ELR (cell line): ENCODE data around the gene KRT25.

Experiments used
- DNase-seq: peaks from one replicate; pipeline ENCODE4 v3.0.0-alpha.2; 2015; ENCODE audit warnings: low read depth

The KRT25 gene, protein sequence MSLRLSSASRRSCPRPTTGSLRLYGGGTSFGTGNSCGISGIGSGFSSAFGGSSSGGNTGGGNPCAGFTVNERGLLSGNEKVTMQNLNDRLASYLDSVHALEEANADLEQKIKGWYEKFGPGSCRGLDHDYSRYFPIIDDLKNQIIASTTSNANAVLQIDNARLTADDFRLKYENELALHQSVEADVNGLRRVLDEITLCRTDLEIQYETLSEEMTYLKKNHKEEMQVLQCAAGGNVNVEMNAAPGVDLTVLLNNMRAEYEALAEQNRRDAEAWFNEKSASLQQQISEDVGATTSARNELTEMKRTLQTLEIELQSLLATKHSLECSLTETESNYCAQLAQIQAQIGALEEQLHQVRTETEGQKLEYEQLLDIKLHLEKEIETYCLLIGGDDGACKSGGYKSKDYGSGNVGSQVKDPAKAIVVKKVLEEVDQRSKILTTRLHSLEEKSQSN

DNA sequence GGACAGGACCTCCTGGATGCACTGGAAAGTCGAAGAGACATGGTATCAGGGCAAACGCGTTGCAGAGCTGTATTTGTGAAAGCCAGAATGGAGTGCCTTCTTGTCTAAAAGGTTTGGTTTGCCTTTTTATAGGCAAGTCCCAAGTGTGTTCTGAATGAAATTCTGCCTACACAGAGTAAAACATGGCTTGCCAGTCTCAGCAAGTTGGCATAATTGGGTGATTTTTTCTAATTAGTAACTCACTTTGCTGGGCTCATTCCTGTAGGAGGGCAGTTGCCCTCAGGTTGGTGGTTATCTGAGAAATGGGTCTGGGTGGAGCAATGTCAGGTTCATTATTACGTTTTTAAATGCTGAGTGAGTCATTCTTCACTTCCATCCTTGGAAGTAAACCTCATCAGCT is at the start of gene KRT25:
Gene KRT25 (minus strand): TSS at position 101 of the 400 bp plus-strand sequence. CDS start 60 bp downstream, at position 41.
- no peak for DNase-seq

DNA sequence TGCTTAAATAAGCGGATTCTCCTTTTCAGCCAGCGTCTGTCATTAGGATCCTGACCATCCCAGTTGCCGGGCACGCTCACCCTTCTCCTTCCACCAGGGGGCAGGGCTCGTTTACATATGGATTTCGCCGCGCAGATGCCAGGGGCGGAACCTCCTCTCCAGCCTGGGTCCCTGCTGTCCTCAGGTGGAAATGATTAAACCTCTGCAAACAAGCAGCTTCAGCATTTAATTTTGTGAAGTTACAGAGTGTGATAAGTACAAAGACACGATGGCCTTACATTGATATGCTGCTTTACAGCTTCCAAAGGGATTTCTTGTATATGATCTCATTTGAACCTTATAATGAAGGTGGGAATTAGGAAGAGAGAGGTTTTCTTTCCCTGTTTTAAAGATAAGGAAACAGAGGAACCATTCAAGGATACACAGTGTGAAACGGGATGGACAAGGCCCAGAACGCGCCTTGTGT is 48.5 kb upstream of the KRT25 start:
- peak; percentile 83 for DNase-seq

DNA sequence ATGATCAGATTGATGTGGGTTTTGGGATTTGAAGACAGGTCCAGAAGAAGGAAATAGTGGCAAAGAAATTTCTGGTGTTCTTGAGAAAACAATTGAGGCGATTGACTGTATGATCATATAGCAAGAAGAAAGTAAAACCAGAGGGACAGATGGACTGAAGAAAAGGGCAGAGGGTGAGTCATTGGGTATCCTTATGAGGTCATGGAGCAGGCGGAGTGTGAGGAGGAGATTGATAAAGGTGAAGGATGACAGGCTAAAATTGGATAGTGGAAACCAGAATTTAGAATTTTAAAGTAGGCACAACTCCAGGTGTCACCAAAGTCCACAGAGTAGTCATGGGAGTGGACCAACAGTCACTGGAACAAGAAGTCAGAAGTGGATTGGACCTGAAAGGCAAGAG is 46.0 kb upstream of the KRT25 start:
- DNase-seq, result no peak

DNA sequence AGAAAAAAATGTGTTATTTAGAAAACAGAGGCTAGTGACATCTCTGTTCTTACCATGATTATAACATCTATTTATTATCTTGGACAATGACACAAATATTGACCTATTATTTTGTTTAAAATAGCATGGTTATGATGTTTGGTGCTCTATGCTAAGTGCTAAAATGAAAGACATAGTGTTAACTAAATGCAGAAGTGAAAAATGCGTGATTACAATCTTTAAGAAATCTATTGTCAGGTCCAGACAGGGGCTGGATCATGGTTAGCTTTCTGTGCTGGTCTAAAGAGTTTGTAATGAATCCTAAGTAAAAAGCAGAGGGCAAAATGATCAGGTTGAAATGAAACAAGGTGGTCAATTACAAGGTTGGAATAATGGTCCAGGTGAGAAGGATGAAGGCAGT is 45.2 kb upstream of the KRT25 start:
- DNase-seq, result no peak

DNA sequence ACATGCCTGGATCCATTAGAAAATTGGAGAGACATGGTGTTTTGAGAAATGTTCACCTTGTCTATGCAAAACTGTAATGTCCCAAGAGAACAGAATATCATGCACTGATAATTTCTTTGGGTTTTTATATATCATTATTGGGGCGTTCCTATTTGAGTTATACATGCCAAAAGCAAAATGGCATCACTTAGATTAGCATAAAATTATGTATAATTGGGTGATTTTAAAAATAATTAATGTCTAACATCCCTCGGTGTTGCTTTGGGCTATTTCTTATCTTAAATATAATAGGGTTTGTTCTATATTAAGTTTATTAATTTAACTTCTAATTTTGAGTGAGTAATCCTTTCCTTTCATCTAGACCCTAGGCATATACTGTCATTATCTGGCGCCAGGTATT is 44.7 kb upstream of the KRT25 start, which contains the start of gene KRT28:
Gene KRT28 (minus strand): TSS at position 101 of the 400 bp plus-strand sequence. CDS start 66 bp downstream, at position 35.
- DNase-seq, result no peak

DNA sequence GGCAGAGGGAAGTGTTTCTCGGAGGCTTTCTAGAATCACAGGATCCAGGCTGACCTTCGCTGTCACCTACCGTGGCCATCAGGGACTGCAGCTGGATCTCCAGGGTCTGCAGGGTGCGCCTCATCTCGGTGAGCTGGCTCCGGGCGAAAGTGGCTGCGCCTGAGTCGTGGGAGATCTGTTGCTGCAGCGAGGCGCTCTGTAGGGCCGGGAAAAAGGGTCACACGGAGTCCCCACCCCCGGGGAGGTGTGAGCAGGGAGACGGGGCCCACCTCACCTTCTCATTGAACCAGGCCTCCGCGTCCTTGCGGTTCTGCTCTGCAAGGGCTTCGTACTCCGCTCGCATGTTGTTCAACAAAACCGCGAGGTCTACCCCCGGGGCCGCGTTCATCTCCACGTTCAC is 41.7 kb upstream of the KRT25 start:
- no peak for DNase-seq

DNA sequence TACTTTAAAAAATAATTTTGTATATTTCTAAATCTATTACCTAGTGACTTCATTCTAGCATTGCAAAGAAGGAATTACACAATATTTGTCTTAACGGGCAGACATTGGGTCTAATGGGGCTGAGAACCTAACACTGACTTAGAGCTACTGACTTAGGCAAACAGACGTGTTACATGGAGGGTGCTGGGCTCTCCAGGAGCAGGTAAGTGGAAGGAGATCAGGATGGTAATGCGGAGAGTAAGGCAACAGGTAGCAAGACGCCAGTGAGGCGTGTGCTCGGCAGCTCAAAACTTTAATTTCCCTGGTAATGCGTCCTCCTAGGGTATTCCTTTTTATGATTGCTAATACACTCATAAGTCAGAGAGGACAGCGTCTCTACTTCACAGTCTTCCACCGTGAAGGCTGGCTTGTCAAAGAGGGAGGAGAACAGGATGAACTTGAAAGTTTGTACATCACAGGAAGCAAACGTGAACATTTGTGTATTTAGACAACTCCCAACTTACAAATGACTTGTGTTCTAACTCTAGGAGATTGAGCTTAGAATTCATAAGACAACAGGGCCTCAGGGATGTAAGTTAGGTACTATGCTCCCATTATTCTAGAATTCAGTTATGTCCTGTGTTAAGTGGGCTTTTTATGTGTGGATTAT is 40.0 kb upstream of the KRT25 start:
- no peak for DNase-seq

DNA sequence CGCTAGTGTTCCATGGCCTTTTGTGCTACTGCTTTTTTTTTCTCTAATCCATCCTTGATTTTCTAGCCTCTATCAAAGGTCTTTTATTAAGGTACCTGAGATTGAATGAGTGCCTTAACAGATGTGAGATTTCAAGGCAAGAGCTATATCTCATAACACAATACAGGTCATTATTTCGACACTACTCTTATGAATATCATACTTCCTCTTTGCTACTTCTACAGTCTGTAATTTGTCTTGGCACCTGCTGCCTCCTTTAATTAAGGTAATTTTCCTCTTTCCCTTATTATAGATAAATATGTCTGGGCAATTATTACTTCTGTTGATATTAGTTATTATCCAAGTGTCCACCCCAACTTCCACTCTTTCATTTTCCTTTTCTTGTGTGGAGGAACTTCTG is 39.3 kb upstream of the KRT25 start:
- DNase-seq, result no peak

DNA sequence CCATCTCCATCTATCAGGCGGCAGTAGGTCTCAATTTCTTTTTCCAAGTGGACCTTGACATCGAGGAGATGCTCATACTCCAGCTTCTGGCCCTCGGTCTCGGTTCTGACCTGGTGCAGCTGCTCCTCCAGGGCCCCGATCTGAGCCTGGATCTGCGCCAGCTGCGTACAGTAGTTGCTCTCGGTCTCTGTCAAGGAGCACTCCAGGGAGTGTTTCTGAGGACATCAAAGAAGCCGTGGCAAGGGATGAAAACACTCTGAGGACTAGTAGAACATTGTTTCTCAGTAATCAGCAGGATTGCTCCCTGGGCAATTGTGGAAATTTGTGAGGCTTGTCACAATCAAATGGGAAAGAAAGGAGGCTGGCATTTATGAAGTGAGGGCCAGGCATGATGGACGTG is 38.7 kb upstream of the KRT25 start:
- no peak for DNase-seq

DNA sequence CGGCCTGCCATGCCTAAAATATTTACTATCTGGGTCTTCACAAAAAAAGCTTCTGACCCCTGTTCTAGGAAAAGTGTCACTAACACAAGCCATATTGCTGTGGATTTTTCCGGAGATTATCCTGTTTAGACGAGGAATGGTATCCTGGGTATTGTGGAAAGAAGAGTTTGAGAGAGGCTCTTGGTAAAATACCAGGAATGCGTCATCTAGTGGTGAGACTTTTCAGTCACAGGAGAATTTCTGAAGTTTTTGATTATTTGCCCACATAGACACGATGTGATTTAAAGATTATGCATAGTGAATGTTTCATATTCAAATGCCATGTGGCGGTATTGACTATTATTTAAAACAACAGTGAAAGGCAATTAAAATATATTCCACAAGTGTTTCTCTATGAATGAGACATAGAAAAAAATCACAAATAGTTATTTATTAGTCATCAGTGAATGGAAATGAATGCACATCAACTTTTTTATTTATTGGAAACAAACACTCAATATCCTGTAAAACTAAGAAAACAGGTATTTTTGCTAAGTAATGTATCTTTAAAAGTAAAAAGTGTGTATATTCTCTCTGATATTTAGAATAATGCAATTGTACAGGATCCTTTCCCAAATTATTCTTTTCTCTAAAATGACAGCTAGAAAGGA is 36.8 kb upstream of the KRT25 start:
- peak; percentile 68 for DNase-seq

DNA sequence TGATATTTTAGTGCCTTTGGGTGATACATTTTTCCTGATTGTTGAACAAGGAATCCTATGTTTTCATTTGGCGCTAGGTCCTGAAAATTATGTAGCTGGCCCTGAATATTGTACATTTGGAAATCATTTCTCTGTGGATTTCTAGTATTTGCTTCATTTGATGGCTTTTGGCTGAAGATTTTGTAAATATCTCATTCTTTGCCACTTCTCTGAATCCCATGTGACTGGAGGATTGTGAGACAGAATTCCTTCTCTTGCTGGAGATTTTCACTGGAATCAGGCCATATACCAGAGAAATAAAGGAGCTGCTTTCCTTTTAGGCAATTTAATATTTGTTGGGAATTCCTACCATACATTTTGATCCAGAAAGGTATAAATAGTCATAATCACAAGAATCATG is 36.0 kb upstream of the KRT25 start:
- no peak for DNase-seq

DNA sequence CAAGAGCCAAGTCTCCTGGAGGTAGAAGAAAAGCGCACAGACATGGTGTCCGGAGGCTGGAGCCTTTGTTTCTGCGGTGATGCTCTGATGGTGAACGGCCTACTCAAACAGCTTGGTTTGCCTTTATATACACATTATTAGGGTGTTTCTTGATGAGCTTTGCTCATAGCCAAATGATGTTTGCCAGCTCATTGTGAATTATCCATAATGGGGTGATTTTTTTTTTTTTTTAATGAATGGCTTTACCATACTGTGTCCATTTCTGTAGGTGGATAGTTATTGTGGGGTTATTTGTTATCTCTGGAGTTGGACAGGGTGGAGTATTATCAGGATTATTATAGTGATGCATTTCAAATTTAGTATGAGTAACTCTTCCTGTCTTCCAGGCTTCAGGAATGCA is 27.3 kb upstream of the KRT25 start, which contains the start of gene KRT27:
Gene KRT27 (minus strand): TSS at position 101 of the 400 bp plus-strand sequence. CDS start 57 bp downstream, at position 44.
- no peak for DNase-seq

DNA sequence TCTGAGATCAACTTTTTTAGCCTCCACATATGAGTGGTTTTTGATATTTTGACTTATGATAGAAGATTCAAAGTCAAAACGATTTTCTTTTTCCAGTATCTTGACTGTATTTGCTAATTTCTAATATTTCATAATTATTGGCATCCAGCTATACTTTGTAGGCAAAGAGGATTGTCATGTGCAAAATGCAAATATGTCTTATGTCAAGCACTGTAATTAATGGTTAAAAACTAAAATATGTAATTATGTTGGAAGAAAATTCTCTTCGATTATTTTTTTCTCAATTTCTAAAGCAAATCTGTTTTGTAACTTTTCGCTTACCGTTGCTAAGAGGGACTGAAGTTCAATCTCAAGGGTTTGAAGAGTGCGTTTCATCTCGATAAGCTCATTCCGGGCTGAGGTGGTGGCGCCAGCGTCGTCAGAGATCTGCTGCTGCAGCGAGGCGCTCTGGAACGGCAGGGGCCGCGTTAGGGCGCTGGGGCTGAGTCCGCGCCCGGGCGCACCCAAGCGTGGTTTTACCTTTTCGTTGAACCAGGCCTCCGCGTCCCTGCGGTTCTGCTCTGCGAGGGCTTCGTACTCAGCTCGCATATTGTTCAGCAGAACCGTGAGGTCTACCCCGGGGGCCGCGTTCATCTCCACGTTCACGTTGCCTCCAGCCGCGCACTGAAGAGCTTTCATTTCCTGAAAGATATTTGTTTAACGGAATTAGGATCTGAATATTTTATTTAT is 24.2 kb upstream of the KRT25 start:
- DNase-seq, result no peak

DNA sequence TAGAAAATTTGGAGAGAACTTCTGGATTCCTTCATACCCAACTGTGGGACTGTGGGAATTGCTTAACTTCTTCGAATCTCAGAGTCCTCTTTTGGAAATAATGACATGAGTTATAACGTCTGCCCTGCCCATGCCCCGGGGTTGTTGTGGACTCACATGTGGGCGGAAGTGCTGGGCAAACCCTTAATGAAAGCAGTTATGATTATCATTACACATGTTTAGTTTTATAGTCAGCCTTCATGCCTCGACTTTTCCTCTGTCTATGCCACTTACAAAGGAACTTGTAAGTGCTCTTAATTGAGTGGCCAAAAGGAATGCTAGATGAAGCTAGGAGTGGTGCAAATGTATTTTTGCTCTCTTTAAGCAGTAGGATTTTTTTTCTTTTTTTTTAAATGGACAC is 23.3 kb upstream of the KRT25 start:
- no peak for DNase-seq

DNA sequence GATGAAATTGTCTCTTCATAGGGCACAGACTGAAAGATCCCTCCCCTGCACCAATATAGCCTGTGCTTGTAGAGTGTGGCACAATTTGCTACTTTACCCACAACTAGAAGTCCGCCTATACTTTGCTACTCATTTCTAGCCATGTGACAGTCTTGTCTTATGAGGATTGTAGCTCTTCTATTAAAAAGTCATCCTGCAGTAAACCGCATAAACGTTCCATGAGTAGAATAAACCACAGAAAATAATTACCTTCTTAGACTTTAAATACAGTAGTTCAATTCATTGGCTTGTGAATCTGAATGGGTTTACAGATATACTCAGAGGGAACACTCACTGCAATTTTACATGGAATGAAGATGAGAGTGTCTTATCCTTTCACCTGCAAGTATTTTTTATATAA is 22.8 kb upstream of the KRT25 start:
- no peak for DNase-seq

DNA sequence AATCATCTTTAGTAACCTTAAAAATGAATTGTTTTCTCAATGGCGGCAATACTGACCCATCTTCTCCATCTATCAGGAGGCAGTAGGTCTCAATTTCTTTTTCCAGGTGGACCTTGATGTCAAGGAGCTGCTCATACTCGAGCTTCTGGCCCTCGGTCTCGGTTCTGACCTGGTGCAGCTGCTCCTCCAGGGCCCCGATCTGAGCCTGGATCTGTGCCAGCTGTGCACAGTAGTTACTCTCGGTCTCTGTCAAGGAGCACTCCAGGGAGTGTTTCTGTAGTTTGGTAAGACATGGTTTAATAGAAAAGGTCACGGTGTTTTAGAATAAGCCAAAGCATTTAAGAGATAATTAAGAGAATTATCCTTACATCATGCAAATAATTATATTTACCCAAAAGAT is 22.3 kb upstream of the KRT25 start:
- no peak for DNase-seq

DNA sequence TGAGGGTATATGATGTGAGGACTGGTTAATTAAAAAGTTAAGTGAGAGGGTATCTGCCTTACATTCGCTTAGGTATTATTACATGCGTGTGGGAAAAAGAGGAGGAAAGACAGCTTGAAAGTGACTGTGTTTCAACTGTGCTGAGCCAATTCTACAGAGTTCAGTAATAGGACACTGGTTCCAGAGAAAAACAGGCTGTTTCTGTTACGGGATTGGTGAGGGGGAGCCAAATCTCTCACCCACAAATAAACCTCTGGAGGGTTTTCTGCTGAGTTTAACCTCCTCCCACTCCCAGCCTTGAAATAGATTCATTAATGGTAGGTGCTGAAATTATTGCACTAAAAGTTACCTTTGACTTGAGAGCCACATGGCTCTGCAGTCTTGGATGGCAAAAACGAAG is 20.8 kb upstream of the KRT25 start:
- DNase-seq, result no peak

DNA sequence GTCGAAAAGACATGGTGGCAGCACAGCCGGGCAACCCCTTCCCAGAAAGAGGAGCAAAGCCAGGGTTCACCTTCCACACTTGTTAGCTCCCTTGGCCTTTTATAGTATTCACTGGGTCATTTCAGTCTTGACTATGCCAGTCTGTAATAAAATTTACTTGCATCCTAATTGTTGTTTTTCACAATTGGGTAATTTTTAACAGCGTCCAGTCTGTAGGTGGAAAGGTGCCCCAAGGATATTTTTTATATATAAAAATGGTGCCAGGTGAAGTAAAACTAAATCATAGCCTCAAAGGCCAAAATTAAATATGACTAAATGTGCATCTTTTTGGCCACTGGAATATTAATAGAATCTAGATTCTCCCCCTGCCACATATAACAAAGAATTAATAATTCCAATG is 17.0 kb upstream of the KRT25 start, which contains the start of gene KRT26:
Gene KRT26 (minus strand): TSS at position 101 of the 400 bp plus-strand sequence. CDS start 88 bp downstream, at position 13.
- DNase-seq, result no peak

DNA sequence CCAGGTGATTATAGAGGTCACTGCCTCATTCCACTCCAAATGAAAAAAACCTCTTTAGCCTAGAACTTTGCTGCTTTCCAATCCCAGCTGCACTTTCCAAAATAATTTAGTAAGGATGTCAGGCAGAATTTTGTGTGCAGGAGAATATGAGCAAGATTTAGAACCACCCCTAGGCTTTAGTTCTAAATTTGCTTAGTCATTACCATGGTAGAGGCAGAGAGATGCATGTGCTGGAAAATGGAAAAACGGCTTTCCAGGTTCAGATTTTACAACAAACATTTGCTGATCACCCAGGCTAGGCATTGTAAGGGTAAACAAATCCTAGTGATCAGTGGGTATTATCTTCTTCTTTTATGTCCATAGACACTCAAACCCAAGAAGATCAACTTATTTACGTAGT is 10.5 kb upstream of the KRT25 start:
- no peak for DNase-seq

DNA sequence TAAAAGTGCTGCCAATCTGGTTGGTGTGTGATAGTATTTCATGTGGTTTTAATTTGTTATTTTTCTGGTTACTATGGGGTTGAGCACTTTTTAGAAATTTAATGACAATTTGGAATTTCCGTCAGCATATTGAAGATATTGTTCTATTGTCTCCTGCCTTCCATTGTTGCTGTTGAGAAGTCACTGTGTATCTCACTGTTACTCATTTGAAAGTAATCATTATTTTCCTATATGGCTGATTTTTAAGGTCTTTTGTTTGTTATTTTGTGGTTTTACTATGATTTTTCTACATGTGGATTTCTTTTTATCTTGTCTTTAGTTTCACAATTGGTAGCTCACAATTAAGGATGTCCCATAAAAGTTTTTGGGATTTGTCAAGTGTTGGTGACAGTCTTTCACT is 8.6 kb upstream of the KRT25 start:
- no peak for DNase-seq

DNA sequence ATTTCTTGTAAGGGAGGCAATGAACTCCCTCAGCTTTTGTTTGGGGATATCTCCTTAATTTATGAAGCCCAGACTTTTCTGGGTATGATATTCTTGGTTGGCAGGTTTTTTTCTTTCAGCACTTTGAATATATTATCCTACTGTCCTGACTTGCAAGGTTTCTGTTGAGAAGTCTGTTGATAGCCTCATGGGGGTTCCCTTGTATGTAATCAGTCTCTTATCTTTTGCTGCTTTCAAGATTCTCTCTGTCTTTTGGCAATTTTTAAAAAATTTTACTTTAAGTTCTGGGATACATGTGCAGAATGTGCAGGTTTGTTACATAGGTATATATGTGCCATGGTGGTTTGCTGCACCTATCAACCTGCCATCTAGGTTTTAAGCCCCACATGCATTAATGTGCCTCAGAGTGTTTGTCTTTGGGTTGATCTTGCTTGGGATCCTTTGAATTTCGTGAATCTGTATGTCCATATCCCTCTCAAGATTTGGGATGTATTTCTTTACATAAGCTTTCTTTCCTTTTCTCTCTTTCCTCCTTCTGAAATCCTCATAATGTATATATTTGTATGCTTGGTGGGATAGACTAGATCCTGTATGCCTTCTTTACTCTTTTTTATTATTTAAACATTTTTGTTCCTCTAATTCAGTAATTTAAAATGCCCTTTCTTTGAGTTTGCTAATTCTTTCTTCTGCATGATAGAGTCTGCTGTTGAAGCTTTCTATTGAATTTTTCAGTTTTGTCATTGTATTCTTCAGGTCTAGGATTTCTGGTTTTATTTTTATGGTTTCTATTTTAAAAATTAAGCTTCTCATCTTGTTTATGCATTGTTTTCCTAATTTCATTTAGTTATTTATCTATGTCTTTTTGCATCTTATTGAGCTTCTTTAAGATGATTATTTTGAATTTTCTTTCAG is 5.2 kb upstream of the KRT25 start:
- DNase-seq, result no peak
